K562 (cell line): ENCODE measurements around the gene RAB14. TPM values are rescaled to one million over a fixed set of nuclear protein-coding genes. Genes with fewer than 3 reads are reported as not detected.

ENCODE experiments used
- ATAC-seq: fragments of 200-7000 bp; cut with Tn5 transposase; 3 replicates; pipeline ENCODE4 v1.9.1; 2020; ENCODE audit warnings: moderate library complexity
- BruUV-seq: library from RNA; stranded (reverse); fragments of 400-500 nt; replicated peaks from 2 replicates; lab custom pipeline; 2021; lab: Mats Ljungman, UMichigan
- CTCF ChIA-PET: fragments of 300-600 bp; formaldehyde crosslinking; extraction: SDS; loops from one replicate; lab custom pipeline; 2021; ENCODE audit warnings: low intra/inter-chr PET ratio; lab: Yijun Ruan, JAX
- POLR2A ChIA-PET: fragments of 300-600, 350-650 bp; sonication (Branson Sonifier 250); formaldehyde crosslinking; extraction: SDS; loops from one replicate; lab custom pipeline; 2021; ENCODE audit warnings: antibody characterized with exemption, inconsistent platforms; lab: Yijun Ruan, JAX
- DNase-seq, 4 experiments: peaks; one replicate each; pipeline versions ENCODE4 v3.0.0 to v3.0.0-alpha.2; 2011 to 2018; ENCODE audit warnings: low spot score in 3 of 4, mixed read lengths in 3 of 4; ENCODE audit errors: extremely low read depth in 1 of 4
- FAIRE-seq: peaks from 2 replicates; lab custom pipeline; 2011; peaks lifted over from hg19 to GRCh38; lab: Jason Lieb, UNC
- H2AFZ ChIP-seq: 2 replicates; pipeline ENCODE4 v1.6.0; 2011; ENCODE audit warnings: low read depth, low read length, control low read depth, inconsistent platforms
- H3K27ac ChIP-seq: fragments of 200-600 bp; 3 replicates; pipeline ENCODE4 v1.8.0; 2011; ENCODE audit warnings: low read depth, mild to moderate bottlenecking, control low read depth, inconsistent platforms, low read length, moderate library complexity, mixed read lengths; ENCODE audit errors: extremely low read depth
- H3K27me3 ChIP-seq, 2 experiments: fragments of 300-600 bp in 1 of 2; 2 replicates in 1 of 2; 3 replicates in 1 of 2; pipeline versions ENCODE4 v1.6.0 to v1.8.0; 2011; ENCODE audit warnings: inconsistent platforms in 2 of 2, low read length in 2 of 2, mild to moderate bottlenecking in 1 of 2, mixed read lengths in 1 of 2, moderate library complexity in 1 of 2; ENCODE audit not compliant: control insufficient read depth in 2 of 2, insufficient read depth in 2 of 2
- H3K36me3 ChIP-seq: fragments of 300-600 bp; 3 replicates; pipeline ENCODE4 v1.8.0; 2011; ENCODE audit warnings: mild to moderate bottlenecking, low read length, inconsistent platforms; ENCODE audit not compliant: control insufficient read depth, insufficient read depth
- H3K4me1 ChIP-seq, 2 experiments: fragments of 200-600 bp in 1 of 2; replicated peaks in 1 of 2; 2 replicates in 1 of 2; 3 replicates in 1 of 2; pipeline versions ENCODE4 v1.5.1 to v1.8.0; 2011; ENCODE audit warnings: inconsistent platforms in 2 of 2, low read length in 2 of 2, mild to moderate bottlenecking in 1 of 2, mixed read lengths in 1 of 2, moderate library complexity in 1 of 2; ENCODE audit not compliant: control insufficient read depth in 2 of 2, insufficient read depth in 2 of 2
- H3K4me2 ChIP-seq: 2 replicates; pipeline ENCODE4 v1.6.1; 2011; ENCODE audit warnings: low read length, control low read depth, inconsistent platforms, mixed read lengths; ENCODE audit not compliant: insufficient read depth
- H3K4me3 ChIP-seq: fragments of 200-600 bp; sonication (generic), shearing (Covaris generic); 2 replicates; pipeline ENCODE4 v1.5.1; 2016; ENCODE audit warnings: control low read depth, inconsistent platforms
- H3K79me2 ChIP-seq: fragments of 200-600 bp; 3 replicates; pipeline ENCODE4 v1.8.0; 2011; ENCODE audit warnings: low read length, inconsistent platforms; ENCODE audit not compliant: control insufficient read depth, insufficient read depth
- H3K9ac ChIP-seq, 2 experiments: 2 replicates each; pipeline versions ENCODE4 v1.6.0 to v1.6.1; 2011; ENCODE audit warnings: low read depth in 2 of 2, low read length in 2 of 2, control low read depth in 1 of 2, inconsistent platforms in 1 of 2, mild to moderate bottlenecking in 1 of 2, mixed read lengths in 1 of 2; ENCODE audit not compliant: insufficient read depth in 1 of 2
- H3K9me1 ChIP-seq: one replicate; pipeline ENCODE4 v1.6.0; 2011; ENCODE audit warnings: inconsistent platforms, mild to moderate bottlenecking, low read length, moderate library complexity; ENCODE audit not compliant: control insufficient read depth, insufficient read depth
- H3K9me3 ChIP-seq: replicated peaks from 2 replicates; pipeline ENCODE4 v1.5.1; 2011; ENCODE audit warnings: low read depth, low read length, inconsistent platforms; ENCODE audit not compliant: control insufficient read depth, insufficient read depth
- H4K20me1 ChIP-seq: replicated peaks from 2 replicates; pipeline ENCODE4 v1.6.1; 2011; ENCODE audit warnings: low read length, inconsistent platforms, mixed read lengths; ENCODE audit not compliant: control insufficient read depth, insufficient read depth
- ARID1B ChIP-seq: fragments of 450-650 bp; IDR thresholded peaks from 2 replicates; pipeline ENCODE4 v1.6.1; 2016; ENCODE audit warnings: antibody characterized with exemption, mild to moderate bottlenecking, inconsistent platforms
- CHCHD3 ChIP-seq: fragments of 250-450 bp; sonication (Bioruptor Pico); IDR thresholded peaks from 2 replicates; pipeline ENCODE4 v2.1.2; 2022; ENCODE audit warnings: mild to moderate bottlenecking
- GATAD2A ChIP-seq: fragments of 450-650 bp; IDR thresholded peaks from 2 replicates; pipeline ENCODE4 v1.6.1; 2017
- PHTF2 ChIP-seq: fragments of 250-450 bp; sonication (Bioruptor Pico); IDR thresholded peaks from 2 replicates; pipeline ENCODE4 v1.5.0; 2021; ENCODE audit warnings: mild to moderate bottlenecking
- USF2 ChIP-seq: sonication (generic); formaldehyde crosslinking; IDR thresholded peaks from 2 replicates; pipeline ENCODE4 v1.5.0; 2020; ENCODE audit warnings: missing genetic modification reagents
- ZBTB49 ChIP-seq: sonication (generic); formaldehyde crosslinking; IDR thresholded peaks from 2 replicates; pipeline ENCODE4 v1.8.0; 2022; ENCODE audit warnings: missing genetic modification reagents, mild to moderate bottlenecking, borderline replicate concordance
- ZBTB9 ChIP-seq: fragments of 450-650 bp; formaldehyde crosslinking; IDR thresholded peaks from 2 replicates; pipeline ENCODE4 v1.4.0; 2020; ENCODE audit warnings: mild to moderate bottlenecking, moderate library complexity
- ZMIZ1 ChIP-seq, 2 experiments: fragments of 150-350 bp in 1 of 2; IDR thresholded peaks; 2 replicates each; pipeline ENCODE4 v1.6.1; 2012 to 2016; ENCODE audit warnings: low read depth in 2 of 2, low read length in 2 of 2, mild to moderate bottlenecking in 1 of 2, moderate library complexity in 1 of 2
- ZNF140 ChIP-seq: fragments of 250-450 bp; sonication (Bioruptor Pico); IDR thresholded peaks from 2 replicates; pipeline ENCODE4 v1.8.0; 2021; ENCODE audit warnings: moderate library complexity, mild to moderate bottlenecking, inconsistent platforms
- WGBS: fragments of 100-300 bp; shearing (Covaris generic); methylation state at CpG from one replicate; pipeline ENCODE4 v1.1.6; 2016; ENCODE audit warnings: low coverage, mixed read lengths; ENCODE audit not compliant: insufficient coverage; ENCODE audit errors: missing lambda C conversion rate; 5-methylcytosine and 5-hydroxymethylcytosine counted together
- in situ Hi-C: fragments of 300-500 bp; cut with MboI; formaldehyde crosslinking; loops from 4 replicates; pipeline ENCODE4 v1.15.0; 2018; ENCODE audit warnings: inconsistent platforms, mixed read lengths
- intact Hi-C: fragments of 100-400 bp; cut with micrococcal nuclease; formaldehyde crosslinking; loops from 2 replicates; pipeline ENCODE4 v1.14.2; 2022
- polyA plus RNA-seq, 8 experiments: library from polyadenylated mRNA; depleted of rRNA in 4 of 8; stranded (reverse) in 5 of 8; unstranded in 3 of 8; fragments of >200 nt; fragmentation: Nextera tagmentation in 2 of 8; fragmentation: Illumina TruSeq in 1 of 8; extraction: Ambion mirVana in 2 of 8; extraction: Trizol in 1 of 8; gene quantifications; 2 replicates each; pipeline versions ENCODE4 v1.2.1 to v1.2.3, GENCODE V29; 2011 to 2014; ENCODE audit warnings: inconsistent platforms in 1 of 8, missing spikeins in 1 of 8
- total RNA-seq, 7 experiments: library from RNA; depleted of rRNA in 6 of 7; stranded (reverse); fragments of >200 nt in 6 of 7; fragmentation: Illumina TruSeq in 2 of 7; extraction: Trizol in 2 of 7; gene quantifications; 2 replicates each; pipeline versions ENCODE4 v1.2.1 to v1.2.3, GENCODE V29; 2011 to 2021; ENCODE audit warnings: low replicate concordance in 1 of 7
- TF ChIP-seq, protein P1 (sequence below): fragments of 450-650 bp; formaldehyde crosslinking; IDR thresholded peaks from 2 replicates; pipeline ENCODE4 v1.4.0; 2020; ENCODE audit warnings: mild to moderate bottlenecking, moderate library complexity

RAB14 gene
- total and polyA plus RNA-seq, 9 of the 15 experiments (the other 6 are each of a cell fraction or from before 2014, with no cell fraction given): 10.3 to 41.8 (median 20.9) TPM

- POLR2A ChIA-PET: interaction anchor here (0.6 to 1.8 kb wide), 4 partner anchors 9 to 352 kb away, joined by 3 to 9 read pairs (median 5); no protein-coding TSS in a partner anchor
- peak overlapping the region; percentile 51; the same call in 1 of the 2 replicates for H3K4me2 ChIP-seq
- TF ChIP-seq USF2 (CRISPR knock-in tag) (peak; percentile 58), ARID1B (peak; percentile 39; the same call in 1 of the 2 replicates), ZBTB49 (CRISPR knock-in tag) (no peak), CHCHD3 (no peak), PHTF2 (CRISPR knock-in tag) (no peak), GATAD2A (no peak), ZBTB9 (no peak), ZMIZ1 (IDR thresholded peaks at IDR 0.05; ENCODE audit: low read depth in 2 of 2, low read length in 2 of 2) (no peak), ZNF140 (no peak)
- TF ChIP-seq, protein P1, sequence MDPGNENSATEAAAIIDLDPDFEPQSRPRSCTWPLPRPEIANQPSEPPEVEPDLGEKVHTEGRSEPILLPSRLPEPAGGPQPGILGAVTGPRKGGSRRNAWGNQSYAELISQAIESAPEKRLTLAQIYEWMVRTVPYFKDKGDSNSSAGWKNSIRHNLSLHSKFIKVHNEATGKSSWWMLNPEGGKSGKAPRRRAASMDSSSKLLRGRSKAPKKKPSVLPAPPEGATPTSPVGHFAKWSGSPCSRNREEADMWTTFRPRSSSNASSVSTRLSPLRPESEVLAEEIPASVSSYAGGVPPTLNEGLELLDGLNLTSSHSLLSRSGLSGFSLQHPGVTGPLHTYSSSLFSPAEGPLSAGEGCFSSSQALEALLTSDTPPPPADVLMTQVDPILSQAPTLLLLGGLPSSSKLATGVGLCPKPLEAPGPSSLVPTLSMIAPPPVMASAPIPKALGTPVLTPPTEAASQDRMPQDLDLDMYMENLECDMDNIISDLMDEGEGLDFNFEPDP (CRISPR knock-in tag): no peak
Measured at GRCh38 chr9:121235512-121235911, 33.8 kb upstream of the RAB14 start.

More at GRCh38 chr9:121235512-121235911, 33.8 kb upstream of the RAB14 start:
- ATAC-seq: peak; percentile 60
- no peaks in the 10 kb centered on the region for H4K20me1 ChIP-seq
- in situ Hi-C loops (no loop called here), intact Hi-C loops (no loop called here)
- no peaks in the 10 kb centered on the region for H3K9me3 ChIP-seq
- peak overlapping the region; percentile 42; the same call in 2 of the 3 replicates for H3K27ac ChIP-seq
- no peaks in the 10 kb centered on the region for H3K9me1 ChIP-seq
- peak in 3 of 4 experiments; percentile 20 to 58 (median 39) for DNase-seq
- BruUV-seq: no TSS peak
- peaks cover 12 to 25% of the 10 kb centered on the region in 2 experiments; a peak in 4 of 5 replicates for H3K4me1 ChIP-seq
- peak overlapping the region in 1 of 2 experiments; percentile 13; a peak in 2 of 4 replicates for H3K9ac ChIP-seq
- H3K79me2 ChIP-seq: no peaks in the 10 kb centered on the region
- no peaks in the 10 kb centered on the region; the same call in 2 of the 3 replicates for H3K36me3 ChIP-seq
- H2AFZ ChIP-seq: peak overlapping the region; percentile 84
- no peaks in the 10 kb centered on the region for H3K27me3 ChIP-seq
- no peak overlapping the region for H3K4me3 ChIP-seq
- FAIRE-seq: peak; percentile 35
- CTCF ChIA-PET: no interaction called here
- WGBS: 35% methylated on average over 5 of the region's 5 CpGs
